H9 (cell line): Measurements from ENCODE around the gene B3GNT9. TPM values are rescaled to one million over a fixed set of nuclear protein-coding genes. Genes with fewer than 3 reads are reported as not detected.

ENCODE experiments used
- DNase-seq: peaks from one replicate; pipeline ENCODE4 v3.0.0-alpha.2; 2017
- H2AFZ ChIP-seq: one replicate; pipeline ENCODE4 v1.6.1; 2013; ENCODE audit warnings: mild to moderate bottlenecking, low read length, control low read depth, moderate library complexity
- H2AK5ac ChIP-seq: 2 replicates; pipeline ENCODE4 v1.6.1; 2013; ENCODE audit warnings: low read length, control low read depth, mixed read lengths; ENCODE audit not compliant: insufficient read length
- H2BK120ac ChIP-seq: one replicate; pipeline ENCODE4 v1.6.1; 2013; ENCODE audit warnings: low read depth, mild to moderate bottlenecking, low read length, control low read depth, inconsistent platforms; ENCODE audit not compliant: poor library complexity, severe bottlenecking
- H2BK12ac ChIP-seq: 2 replicates; pipeline ENCODE4 v1.6.1; 2013; ENCODE audit warnings: low read length, control low read depth, mixed read lengths, low read depth; ENCODE audit not compliant: insufficient read length
- H2BK15ac ChIP-seq: 2 replicates; pipeline ENCODE4 v1.6.1; 2013; ENCODE audit warnings: low read depth, low read length, control low read depth
- H2BK20ac ChIP-seq: one replicate; pipeline ENCODE4 v1.6.1; 2013; ENCODE audit warnings: low read depth, mild to moderate bottlenecking, low read length, control low read depth, inconsistent platforms; ENCODE audit not compliant: poor library complexity, severe bottlenecking
- H2BK5ac ChIP-seq: 2 replicates; pipeline ENCODE4 v1.6.1; 2013; ENCODE audit warnings: low read length, control low read depth, mixed read lengths; ENCODE audit not compliant: insufficient read length
- H3K14ac ChIP-seq: 2 replicates; pipeline ENCODE4 v1.6.1; 2013; ENCODE audit warnings: low read length, control low read depth; ENCODE audit not compliant: insufficient read depth
- H3K18ac ChIP-seq: 2 replicates; pipeline ENCODE4 v1.6.1; 2013; ENCODE audit warnings: low read depth, mild to moderate bottlenecking, mixed read lengths, low read length, control low read depth; ENCODE audit not compliant: insufficient read length
- H3K23ac ChIP-seq: 2 replicates; pipeline ENCODE4 v1.6.1; 2013; ENCODE audit warnings: low read length, control low read depth, mixed read lengths, low read depth; ENCODE audit not compliant: insufficient read length
- H3K23me2 ChIP-seq: 2 replicates; pipeline ENCODE4 v1.6.1; 2013; ENCODE audit warnings: low read depth, mild to moderate bottlenecking, mixed read lengths, low read length, control low read depth; ENCODE audit not compliant: insufficient read length, poor library complexity, severe bottlenecking
- H3K27ac ChIP-seq: 2 replicates; pipeline ENCODE4 v1.5.1; 2013; ENCODE audit warnings: low read length, control low read depth, mixed read lengths, low read depth; ENCODE audit not compliant: insufficient read length
- H3K27me3 ChIP-seq: 2 replicates; pipeline ENCODE4 v1.6.1; 2013; ENCODE audit warnings: low read length, control low read depth, inconsistent platforms; ENCODE audit not compliant: insufficient read depth
- H3K4ac ChIP-seq: 2 replicates; pipeline ENCODE4 v1.6.1; 2013; ENCODE audit warnings: low read depth, mild to moderate bottlenecking, control low read depth, inconsistent platforms, low read length, moderate library complexity
- H3K4me1 ChIP-seq: 2 replicates; pipeline ENCODE4 v1.6.1; 2013; ENCODE audit warnings: low read length, control low read depth, inconsistent platforms; ENCODE audit not compliant: insufficient read depth
- H3K4me2 ChIP-seq: 2 replicates; pipeline ENCODE4 v1.6.1; 2013; ENCODE audit warnings: low read length, control low read depth, mixed read lengths; ENCODE audit not compliant: insufficient read length, insufficient read depth
- H3K56ac ChIP-seq: 2 replicates; pipeline ENCODE4 v1.6.1; 2013; ENCODE audit warnings: low read depth, mild to moderate bottlenecking, mixed read lengths, low read length, control low read depth; ENCODE audit not compliant: insufficient read length
- H3K79me1 ChIP-seq: 2 replicates; pipeline ENCODE4 v1.6.1; 2013; ENCODE audit warnings: low read depth, mild to moderate bottlenecking, moderate library complexity, low read length, control low read depth, inconsistent platforms; ENCODE audit not compliant: insufficient read depth, poor library complexity, severe bottlenecking
- H3K79me2 ChIP-seq: 2 replicates; pipeline ENCODE4 v1.6.1; 2013; ENCODE audit warnings: low read length, control low read depth, inconsistent platforms; ENCODE audit not compliant: insufficient read depth
- H3K9ac ChIP-seq: 2 replicates; pipeline ENCODE4 v1.6.1; 2013; ENCODE audit warnings: low read length, control low read depth, mixed read lengths; ENCODE audit not compliant: insufficient read length; ENCODE audit errors: extremely low read depth
- H3K9me3 ChIP-seq: one replicate; pipeline ENCODE4 v1.6.1; 2013; ENCODE audit warnings: low read depth, low read length, inconsistent platforms; ENCODE audit not compliant: control insufficient read depth
- H3T11ph ChIP-seq: one replicate; pipeline ENCODE4 v1.6.1; 2013; ENCODE audit warnings: mild to moderate bottlenecking, low read length, control low read depth, inconsistent platforms
- H4K20me1 ChIP-seq: one replicate; pipeline ENCODE4 v1.6.1; 2013; ENCODE audit not compliant: control insufficient read depth, insufficient read length, insufficient read depth
- H4K5ac ChIP-seq: 2 replicates; pipeline ENCODE4 v1.6.1; 2013; ENCODE audit warnings: low read depth, mild to moderate bottlenecking, mixed read lengths, low read length, control low read depth; ENCODE audit not compliant: insufficient read length
- H4K8ac ChIP-seq: replicated peaks from 2 replicates; pipeline ENCODE4 v1.6.1; 2013; ENCODE audit warnings: low read length, control low read depth, mixed read lengths, low read depth; ENCODE audit not compliant: insufficient read length
- H4K91ac ChIP-seq: 2 replicates; pipeline ENCODE4 v1.6.1; 2013; ENCODE audit warnings: low read depth, mild to moderate bottlenecking, moderate library complexity, mixed read lengths, low read length, control low read depth; ENCODE audit not compliant: insufficient read length
- H3K27ac Mint-ChIP-seq, 3 experiments: 2 replicates in 2 of 3; 3 replicates in 1 of 3; pipeline ENCODE4 v1.8.0; 2020 to 2021; ENCODE audit warnings: mixed read lengths in 3 of 3, mild to moderate bottlenecking in 1 of 3, moderate library complexity in 1 of 3
- H3K27me3 Mint-ChIP-seq: 2 replicates; pipeline ENCODE4 v1.8.0; 2021; ENCODE audit warnings: low read depth, mild to moderate bottlenecking, moderate library complexity, mixed read lengths
- H3K36me3 Mint-ChIP-seq, 3 experiments: 2 replicates in 2 of 3; 3 replicates in 1 of 3; pipeline ENCODE4 v1.8.0; 2020 to 2021; ENCODE audit warnings: low read depth in 3 of 3, mixed read lengths in 3 of 3; ENCODE audit not compliant: insufficient read depth in 1 of 3
- H3K4me1 Mint-ChIP-seq, 2 experiments: 2 replicates each; pipeline ENCODE4 v1.8.0; 2020; ENCODE audit warnings: mixed read lengths in 2 of 2
- H3K4me3 Mint-ChIP-seq, 2 experiments: 2 replicates in 1 of 2; 3 replicates in 1 of 2; pipeline ENCODE4 v1.8.0; 2020 to 2021; ENCODE audit warnings: mild to moderate bottlenecking in 2 of 2, mixed read lengths in 2 of 2, moderate library complexity in 1 of 2
- H3K9me3 Mint-ChIP-seq, 2 experiments: 2 replicates in 1 of 2; 3 replicates in 1 of 2; pipeline ENCODE4 v1.8.0; 2020; ENCODE audit warnings: mild to moderate bottlenecking in 2 of 2, mixed read lengths in 2 of 2, moderate library complexity in 1 of 2
- WGBS: extraction: QIAGEN DNeasy Blood & Tissue Kit; methylation state at CpG from one replicate; pipeline ENCODE4 v1.1.7; 2013; ENCODE audit warnings: missing lambda C conversion rate, low lambda C conversion rate, mixed read lengths; ENCODE audit not compliant: insufficient read length; ENCODE audit errors: extremely low coverage; 5-methylcytosine and 5-hydroxymethylcytosine counted together
- total RNA-seq: library from RNA; stranded (reverse); gene quantifications from 2 replicates; pipeline ENCODE4 v1.2.1, GENCODE V29; 2021
- TF ChIP-seq, protein P1 (sequence below): fragments of 200-600 bp; sonication (generic); conservative IDR thresholded peaks from 3 replicates; pipeline ENCODE4 v1.8.0; 2021; ENCODE audit warnings: antibody characterized with exemption, mild to moderate bottlenecking

Gene B3GNT9
- total RNA-seq, 1 experiment from 2014 or later: 11.2 TPM

DNA sequence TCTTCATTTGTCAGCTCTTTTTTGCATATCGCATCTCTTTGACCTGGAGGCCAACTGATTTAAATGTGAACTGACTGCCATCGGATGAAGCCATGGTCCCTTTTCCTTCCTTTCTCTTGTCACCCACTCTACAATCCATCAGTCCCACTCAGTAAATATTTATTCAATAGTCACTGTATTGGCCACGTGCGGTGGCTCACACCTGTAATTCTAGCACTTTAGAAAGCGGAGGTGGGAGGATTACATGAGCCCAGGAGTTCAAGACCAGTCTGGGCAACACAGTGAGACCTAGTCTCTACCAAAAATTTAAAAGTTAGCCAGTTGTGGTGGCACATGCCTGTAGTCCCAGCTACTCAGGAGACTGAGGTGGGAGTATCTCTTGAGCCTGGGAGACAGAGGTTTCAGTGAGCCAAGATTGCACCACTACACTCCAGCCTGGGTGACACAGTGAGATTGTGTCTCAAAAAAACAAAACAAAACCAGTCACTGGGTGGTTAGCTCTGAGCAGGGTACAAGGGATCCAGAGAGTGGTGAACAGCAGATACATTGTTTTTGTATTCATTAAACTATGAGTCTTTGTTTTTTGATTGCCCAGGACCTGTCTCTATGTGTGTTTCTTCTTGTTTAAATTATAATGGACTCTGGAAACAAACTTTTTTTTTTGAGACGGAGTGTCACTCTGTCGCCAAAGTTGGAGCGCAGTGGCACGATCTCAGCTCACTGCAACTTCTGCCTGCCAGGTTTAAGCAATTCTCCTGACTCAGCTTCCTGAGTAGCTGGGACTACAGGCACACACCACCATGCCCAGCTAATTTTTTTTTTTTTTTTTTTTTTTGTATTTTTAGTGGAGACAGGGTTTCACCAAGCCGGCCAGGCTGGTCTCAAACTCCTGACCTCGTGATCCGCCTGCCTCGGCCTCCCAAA lies 34.1 kb downstream of the B3GNT9 start:
- no peak overlapping the region for H3K4me3 Mint-ChIP-seq
- H3K9me3 Mint-ChIP-seq: no peaks in the 10 kb centered on the region
- Histone ChIP-seq H2BK5ac (no peak overlapping the region), H3K79me2 (no peaks in the 10 kb centered on the region; the same call in 1 of the 2 replicates), H3T11ph (no peak overlapping the region), H2BK12ac (no peak overlapping the region), H3K27ac (no peak overlapping the region), H3K18ac (no peak overlapping the region), H3K4me1 (no peaks in the 10 kb centered on the region; the same call in 1 of the 2 replicates), H4K91ac (no peak overlapping the region), H3K23ac (no peak overlapping the region), H2BK20ac (no peak overlapping the region), H3K4ac (no peak overlapping the region), H4K20me1 (no peaks in the 10 kb centered on the region), H3K56ac (no peak overlapping the region), H2BK15ac (no peak overlapping the region), H3K23me2 (no peaks in the 10 kb centered on the region), H2BK120ac (no peak overlapping the region), H3K79me1 (peaks cover 5% of the 10 kb centered on the region), H3K9ac (no peak overlapping the region), H4K5ac (no peak overlapping the region), H3K14ac (no peak overlapping the region), H3K4me2 (no peak overlapping the region), H3K9me3 (no peaks in the 10 kb centered on the region), H2AFZ (no peak overlapping the region), H4K8ac (no peak overlapping the region), H2AK5ac (no peak overlapping the region), H3K27me3 (no peaks in the 10 kb centered on the region)
- TF ChIP-seq, protein P1, sequence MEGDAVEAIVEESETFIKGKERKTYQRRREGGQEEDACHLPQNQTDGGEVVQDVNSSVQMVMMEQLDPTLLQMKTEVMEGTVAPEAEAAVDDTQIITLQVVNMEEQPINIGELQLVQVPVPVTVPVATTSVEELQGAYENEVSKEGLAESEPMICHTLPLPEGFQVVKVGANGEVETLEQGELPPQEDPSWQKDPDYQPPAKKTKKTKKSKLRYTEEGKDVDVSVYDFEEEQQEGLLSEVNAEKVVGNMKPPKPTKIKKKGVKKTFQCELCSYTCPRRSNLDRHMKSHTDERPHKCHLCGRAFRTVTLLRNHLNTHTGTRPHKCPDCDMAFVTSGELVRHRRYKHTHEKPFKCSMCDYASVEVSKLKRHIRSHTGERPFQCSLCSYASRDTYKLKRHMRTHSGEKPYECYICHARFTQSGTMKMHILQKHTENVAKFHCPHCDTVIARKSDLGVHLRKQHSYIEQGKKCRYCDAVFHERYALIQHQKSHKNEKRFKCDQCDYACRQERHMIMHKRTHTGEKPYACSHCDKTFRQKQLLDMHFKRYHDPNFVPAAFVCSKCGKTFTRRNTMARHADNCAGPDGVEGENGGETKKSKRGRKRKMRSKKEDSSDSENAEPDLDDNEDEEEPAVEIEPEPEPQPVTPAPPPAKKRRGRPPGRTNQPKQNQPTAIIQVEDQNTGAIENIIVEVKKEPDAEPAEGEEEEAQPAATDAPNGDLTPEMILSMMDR: no peak
- peaks cover 0 to 13% (median 13%) of the 10 kb centered on the region in 3 experiments; a peak in 6 of 7 replicates for H3K36me3 Mint-ChIP-seq
- no peak for DNase-seq
- peak overlapping the region; percentile 10 to 76 (median 31); a peak in 5 of 7 replicates for H3K27ac Mint-ChIP-seq
- H3K4me1 Mint-ChIP-seq: peaks cover 6 to 7% of the 10 kb centered on the region in 2 experiments
- no CpG with 5 or more reads among the region's 13 CpGs for WGBS
- no peaks in the 10 kb centered on the region; the same call in 1 of the 2 replicates for H3K27me3 Mint-ChIP-seq
